Endothelial cell of umbilical vein (primary cell): ENCODE results near the gene SLC39A11. TPM values are rescaled to one million over a fixed set of nuclear protein-coding genes. Genes with fewer than 3 reads are reported as not detected.

Source experiments
- BruUV-seq: library from RNA; stranded (reverse); fragments of 400-500 nt; replicated peaks from 2 replicates; lab custom pipeline; 2021; lab: Mats Ljungman, UMichigan
- CTCF ChIA-PET: fragments of 300-600, 350-600 bp; sonication (Branson Sonifier 250); formaldehyde crosslinking; loops from one replicate; lab custom pipeline; 2021; ENCODE audit warnings: antibody characterized with exemption, inconsistent platforms; lab: Charles Lee
- POLR2A ChIA-PET: fragments of 300-600, 350-600 bp; sonication (Branson Sonifier 250); formaldehyde crosslinking; loops from one replicate; lab custom pipeline; 2021; ENCODE audit warnings: antibody characterized with exemption, inconsistent platforms; lab: Charles Lee
- DNase-seq: peaks from one replicate; pipeline ENCODE4 v3.0.0-alpha.2; 2011; ENCODE audit warnings: low read depth, low spot score
- FAIRE-seq: peaks from 2 replicates; lab custom pipeline; 2011; peaks lifted over from hg19 to GRCh38; lab: Jason Lieb, UNC
- H2AFZ ChIP-seq: 2 replicates; pipeline ENCODE4 v1.6.0; 2012; ENCODE audit warnings: low read depth, low read length, control low read depth, inconsistent platforms
- H3K27ac ChIP-seq: 2 replicates; pipeline ENCODE4 v1.5.1; 2011; ENCODE audit warnings: low read depth, mild to moderate bottlenecking, control low read depth, low read length, moderate library complexity; ENCODE audit not compliant: insufficient read depth
- H3K27me3 ChIP-seq, 2 experiments: 2 replicates each; pipeline versions ENCODE4 v1.6.0 to v1.6.1; 2011; ENCODE audit warnings: low read length in 2 of 2, mixed read lengths in 1 of 2; ENCODE audit not compliant: control insufficient read depth in 2 of 2, insufficient read depth in 2 of 2
- H3K36me3 ChIP-seq, 2 experiments: 2 replicates in 1 of 2; 3 replicates in 1 of 2; pipeline ENCODE4 v1.5.1; 2011; ENCODE audit warnings: low read length in 2 of 2, mild to moderate bottlenecking in 1 of 2, moderate library complexity in 1 of 2; ENCODE audit not compliant: control insufficient read depth in 2 of 2, insufficient read depth in 2 of 2; ENCODE audit errors: extremely low read depth in 1 of 2
- H3K4me1 ChIP-seq: 3 replicates; pipeline ENCODE4 v1.5.1; 2011; ENCODE audit warnings: mild to moderate bottlenecking, low read length; ENCODE audit not compliant: control insufficient read depth, insufficient read depth; ENCODE audit errors: extremely low read depth
- H3K4me2 ChIP-seq: 2 replicates; pipeline ENCODE4 v1.6.1; 2011; ENCODE audit warnings: low read length, control low read depth, mixed read lengths; ENCODE audit not compliant: insufficient read depth
- H3K4me3 ChIP-seq, 3 experiments: fragments of 200-600 bp in 1 of 3; sonication (generic), shearing (Covaris generic) in 1 of 3; replicated peaks in 1 of 3; 2 replicates each; pipeline ENCODE4 v1.5.1; 2011 to 2016; ENCODE audit warnings: control low read depth in 3 of 3, low read length in 3 of 3, mild to moderate bottlenecking in 2 of 3, inconsistent platforms in 1 of 3, low read depth in 1 of 3, moderate library complexity in 1 of 3; ENCODE audit not compliant: insufficient read depth in 1 of 3
- H3K79me2 ChIP-seq: 2 replicates; pipeline ENCODE4 v1.6.0; 2012; ENCODE audit warnings: low read length, inconsistent platforms; ENCODE audit not compliant: control insufficient read depth, insufficient read depth
- H3K9ac ChIP-seq: replicated peaks from 2 replicates; pipeline ENCODE3; 2011; ENCODE audit warnings: low read length, control low read depth; ENCODE audit not compliant: insufficient read depth; ENCODE audit errors: extremely low read depth
- H3K9me1 ChIP-seq: replicated peaks from 3 replicates; pipeline ENCODE4 v1.6.0; 2011; ENCODE audit warnings: mild to moderate bottlenecking, low read length; ENCODE audit not compliant: control insufficient read depth, insufficient read depth; ENCODE audit errors: extremely low read depth
- H3K9me3 ChIP-seq: replicated peaks from 2 replicates; pipeline ENCODE4 v1.5.1; 2012; ENCODE audit warnings: low read length, inconsistent platforms; ENCODE audit not compliant: control insufficient read depth, insufficient read depth
- H4K20me1 ChIP-seq: replicated peaks from 2 replicates; pipeline ENCODE3; 2011; ENCODE audit warnings: mild to moderate bottlenecking, low read length; ENCODE audit not compliant: control insufficient read depth, insufficient read depth; ENCODE audit errors: extremely low read depth
- CTCF ChIP-seq, 2 donors: IDR thresholded peaks; 1 replicate in 1 of 2; 2 replicates in 1 of 2; pipeline ENCODE4 v1.5.1; 2011; ENCODE audit warnings: low read length in 2 of 2, mild to moderate bottlenecking in 2 of 2, moderate library complexity in 2 of 2, control low read depth in 1 of 2, inconsistent platforms in 1 of 2, low read depth in 1 of 2; ENCODE audit not compliant: insufficient read depth in 1 of 2; ENCODE audit errors: extremely low read depth in 1 of 2
- EZH2 ChIP-seq: IDR thresholded peaks from 2 replicates; pipeline ENCODE4 v1.6.1; 2012; ENCODE audit warnings: borderline replicate concordance, low read depth, mild to moderate bottlenecking, moderate library complexity, low read length, inconsistent platforms; ENCODE audit not compliant: severe bottlenecking
- FOS ChIP-seq: IDR thresholded peaks from 2 replicates; pipeline ENCODE4 v1.6.1; 2011; ENCODE audit warnings: mild to moderate bottlenecking, low read length, moderate library complexity, borderline replicate concordance; ENCODE audit not compliant: insufficient read depth
- GATA2 ChIP-seq: IDR thresholded peaks from 2 replicates; pipeline ENCODE4 v1.7.0; 2011; ENCODE audit warnings: low read depth, mild to moderate bottlenecking, moderate library complexity, mixed read lengths, low read length; ENCODE audit not compliant: insufficient read length, insufficient read depth
- JUN ChIP-seq: IDR thresholded peaks from 2 replicates; pipeline ENCODE4 v1.6.1; 2011; ENCODE audit warnings: borderline replicate concordance, low read depth; ENCODE audit not compliant: insufficient read length, insufficient read depth
- MAX ChIP-seq: IDR thresholded peaks from 2 replicates; pipeline ENCODE4 v1.6.1; 2011; ENCODE audit not compliant: insufficient read depth, insufficient read length
- MYC ChIP-seq: IDR thresholded peaks from one replicate; pipeline ENCODE4 v1.6.1; 2011; ENCODE audit warnings: mild to moderate bottlenecking, low read depth, low read length
- POLR2A ChIP-seq: IDR thresholded peaks from 2 replicates; pipeline ENCODE4 v1.6.1; 2012; ENCODE audit warnings: low read depth, mild to moderate bottlenecking, control low read depth, low read length
- POLR2AphosphoS5 ChIP-seq: IDR thresholded peaks from 2 replicates; pipeline ENCODE4 v1.6.1; 2012; ENCODE audit warnings: low read depth, mild to moderate bottlenecking, control low read depth, low read length, moderate library complexity; ENCODE audit not compliant: insufficient read depth
- dilution Hi-C: fragments of 300-500 bp; cut with MboI; formaldehyde crosslinking; loops from one replicate; pipeline ENCODE4 v1.15.0; 2019; ENCODE audit warnings: low sequenced_read_pairs; ENCODE audit not compliant: extremely low pct_ligation_motif_present
- intact Hi-C: fragments of 100-400 bp; cut with micrococcal nuclease; formaldehyde crosslinking; loops from one replicate; pipeline ENCODE4 v1.10.0; 2022
- polyA plus RNA-seq, 4 experiments: library from polyadenylated mRNA; depleted of rRNA in 3 of 4; stranded (reverse) in 3 of 4; unstranded in 1 of 4; fragments of >200 nt; gene quantifications; 2 replicates each; pipeline versions ENCODE4 v1.2.1 to v1.2.3, GENCODE V29; 2011 to 2012; ENCODE audit warnings: missing spikeins in 1 of 4
- total RNA-seq: library from RNA; stranded (reverse); gene quantifications from 2 replicates; pipeline ENCODE4 v1.2.3, GENCODE V29; 2021

Gene SLC39A11
- total and polyA plus RNA-seq, 2 donors (not counting 3 experiments of a cell fraction or from before 2014, with no cell fraction given), result 8.1 to 11.9 TPM

DNA sequence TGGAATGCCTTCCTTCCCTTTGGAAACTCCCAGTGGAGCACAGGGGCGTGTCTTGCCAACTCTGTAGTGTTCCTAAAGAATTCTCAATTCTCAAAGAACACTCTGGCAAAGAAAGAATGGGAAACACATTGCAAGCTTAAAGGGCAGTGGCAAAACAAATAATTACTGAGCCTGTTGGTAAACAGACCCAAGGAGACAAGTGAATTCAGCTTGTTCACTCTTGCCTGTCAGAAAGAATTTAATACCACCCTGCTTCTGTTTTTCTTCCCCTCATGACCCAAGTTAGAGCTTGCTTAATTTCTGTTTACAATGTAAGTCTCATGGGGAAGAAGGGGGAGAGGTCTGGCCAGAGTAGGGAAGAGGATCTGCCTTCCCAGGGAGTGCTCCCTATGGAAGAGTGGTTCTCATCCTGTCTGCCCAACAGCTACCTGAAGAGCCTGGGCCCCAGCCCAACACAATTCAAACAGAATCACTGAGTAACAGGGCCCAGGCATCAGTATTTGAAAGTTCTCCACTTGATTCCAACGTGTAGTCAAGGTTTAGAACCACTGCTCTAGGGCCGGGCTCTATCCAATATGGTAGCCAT, 386.0 kb downstream of the SLC39A11 start:
- DNase-seq, result no peak
- intact Hi-C loops (no loop called here), dilution Hi-C loops (no loop called here)
- no peaks in the 10 kb centered on the region for H3K9me3 ChIP-seq
- FAIRE-seq, result no peak
- BruUV-seq, result no TSS peak
- no peaks in the 10 kb centered on the region for H3K4me1 ChIP-seq
- no peak overlapping the region for H3K4me3 ChIP-seq
- H4K20me1 ChIP-seq, result no peaks in the 10 kb centered on the region
- H3K27me3 ChIP-seq, result no peaks in the 10 kb centered on the region
- ChIA-PET POLR2A (no interaction called here), CTCF (no interaction called here)
- H3K79me2 ChIP-seq, result no peaks in the 10 kb centered on the region
- H2AFZ ChIP-seq, result no peak overlapping the region
- TF ChIP-seq CTCF (IDR thresholded peaks at IDR 0.05; ENCODE audit: extremely low read depth in 1 of 2, insufficient read depth in 1 of 2, low read depth in 1 of 2, low read length in 2 of 2) (no peak), MAX (no peak), FOS (no peak), EZH2 (no peak), MYC (no peak), JUN (no peak), POLR2A (no peak), GATA2 (no peak), POLR2AphosphoS5 (no peak)
- no peaks in the 10 kb centered on the region for H3K36me3 ChIP-seq
- H3K9me1 ChIP-seq, result no peaks in the 10 kb centered on the region
- no peak overlapping the region for H3K4me2 ChIP-seq
- no peak overlapping the region for H3K27ac ChIP-seq
- H3K9ac ChIP-seq, result no peak overlapping the region
